SK-N-SH treated with all-trans-retinoic acid at 6 μM for 48 hours (cell line): ENCODE measurements around the gene ITPR3.

Experiments used
- ATAC-seq: fragments of 200-7000 bp; cut with Tn5 transposase; 3 replicates; pipeline ENCODE4 v1.9.1; 2020; ENCODE audit warnings: mild to moderate bottlenecking, moderate library complexity
- ARNTL ChIP-seq: fragments of 450-650 bp; formaldehyde crosslinking; IDR thresholded peaks from 2 replicates; pipeline ENCODE4 v1.5.0; 2020; ENCODE audit warnings: low read depth, mild to moderate bottlenecking, moderate library complexity, borderline replicate concordance
- CSDC2 ChIP-seq: fragments of 250-450 bp; sonication (Bioruptor Pico); IDR thresholded peaks from 2 replicates; pipeline ENCODE4 v1.5.0; 2020; ENCODE audit warnings: mild to moderate bottlenecking, moderate library complexity
- ESRRG ChIP-seq: fragments of 250-450 bp; sonication (Bioruptor Pico); IDR thresholded peaks from 2 replicates; pipeline ENCODE4 v1.6.1; 2021; ENCODE audit warnings: mild to moderate bottlenecking
- GLIS3 ChIP-seq: fragments of 250-450 bp; sonication (Bioruptor Pico); IDR thresholded peaks from 2 replicates; pipeline ENCODE4 v1.5.0; 2020; ENCODE audit warnings: mild to moderate bottlenecking, moderate library complexity
- ISL1 ChIP-seq: fragments of 250-450 bp; sonication (Bioruptor Pico); IDR thresholded peaks from 2 replicates; pipeline ENCODE4 v2.1.2; 2022; ENCODE audit warnings: mild to moderate bottlenecking, moderate library complexity
- OSR1 ChIP-seq: fragments of 250-450 bp; sonication (Bioruptor Pico); IDR thresholded peaks from 2 replicates; pipeline ENCODE4 v1.8.0; 2022; ENCODE audit warnings: moderate library complexity, mild to moderate bottlenecking, inconsistent platforms
- PPARA ChIP-seq: fragments of 250-450 bp; sonication (Bioruptor Pico); IDR thresholded peaks from 2 replicates; pipeline ENCODE4 v1.5.0; 2020; ENCODE audit warnings: mild to moderate bottlenecking, borderline replicate concordance
- RARB ChIP-seq: fragments of 250-450 bp; sonication (Bioruptor Pico); IDR thresholded peaks from 2 replicates; pipeline ENCODE4 v1.8.0; 2021; ENCODE audit warnings: mild to moderate bottlenecking, moderate library complexity
- SNAI2 ChIP-seq: fragments of 250-450 bp; sonication (Bioruptor Pico); IDR thresholded peaks from 2 replicates; pipeline ENCODE4 v1.5.0; 2020; ENCODE audit warnings: mild to moderate bottlenecking, moderate library complexity
- TCF4 ChIP-seq: fragments of 250-450 bp; sonication (Bioruptor Pico); IDR thresholded peaks from 2 replicates; pipeline ENCODE4 v1.8.0; 2021; ENCODE audit warnings: mild to moderate bottlenecking, moderate library complexity, borderline replicate concordance
- ZC3H10 ChIP-seq: fragments of 250-450 bp; sonication (Bioruptor Pico); IDR thresholded peaks from 2 replicates; pipeline ENCODE4 v1.5.1; 2021; ENCODE audit warnings: mild to moderate bottlenecking, moderate library complexity
- ZNF565 ChIP-seq: fragments of 450-650 bp; formaldehyde crosslinking; conservative IDR thresholded peaks from 2 replicates; pipeline ENCODE4 v1.5.0; 2020; ENCODE audit warnings: low read depth, mild to moderate bottlenecking, moderate library complexity
- ZNF70 ChIP-seq: fragments of 450-650 bp; formaldehyde crosslinking; IDR thresholded peaks from 2 replicates; pipeline ENCODE4 v1.5.0; 2020; ENCODE audit warnings: mild to moderate bottlenecking, moderate library complexity
- ZNF8 ChIP-seq: fragments of 450-650 bp; formaldehyde crosslinking; IDR thresholded peaks from 2 replicates; pipeline ENCODE4 v1.5.0; 2020; ENCODE audit warnings: mild to moderate bottlenecking, moderate library complexity
- TF ChIP-seq, protein P1 (sequence below): fragments of 250-450 bp; sonication (Bioruptor Pico); IDR thresholded peaks from 2 replicates; pipeline ENCODE4 v1.5.1; 2021; ENCODE audit warnings: mild to moderate bottlenecking, moderate library complexity
- TF ChIP-seq, protein P2 (sequence below): fragments of 250-450 bp; sonication (Bioruptor Pico); IDR thresholded peaks from 2 replicates; pipeline ENCODE4 v1.5.0; 2020; ENCODE audit warnings: mild to moderate bottlenecking, moderate library complexity
- TF ChIP-seq, protein P3 (sequence below): fragments of 250-450 bp; sonication (Bioruptor Pico); IDR thresholded peaks from 2 replicates; pipeline ENCODE4 v1.8.0; 2020; ENCODE audit warnings: mild to moderate bottlenecking, moderate library complexity, borderline replicate concordance
- TF ChIP-seq, protein P4 (sequence below): fragments of 250-450 bp; sonication (Bioruptor Pico); IDR thresholded peaks from 2 replicates; pipeline ENCODE4 v1.5.1; 2020; ENCODE audit warnings: low read depth, mild to moderate bottlenecking, moderate library complexity

ITPR3 gene

DNA sequence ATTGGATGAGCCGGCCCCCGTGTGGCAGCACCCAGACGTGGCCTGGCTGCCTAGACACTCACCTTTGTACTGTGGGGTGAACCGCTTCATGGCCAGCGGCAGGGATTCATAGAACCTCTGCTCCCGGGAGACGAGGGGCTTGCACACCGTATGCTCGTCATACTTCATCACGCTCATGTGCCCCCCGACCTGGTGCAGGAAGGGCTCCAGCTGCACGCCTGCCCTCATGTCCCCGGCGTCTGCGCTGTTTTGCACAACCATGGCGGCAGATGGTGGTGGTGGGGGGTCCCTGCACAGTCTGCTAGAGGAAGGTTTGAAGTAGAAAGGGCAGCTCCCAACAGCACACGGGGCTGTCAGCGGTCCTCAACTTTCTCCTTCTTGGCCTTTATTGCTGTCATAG lies 114.1 kb downstream of the ITPR3 start:
- no peak for ATAC-seq
- TF ChIP-seq, protein P1, sequence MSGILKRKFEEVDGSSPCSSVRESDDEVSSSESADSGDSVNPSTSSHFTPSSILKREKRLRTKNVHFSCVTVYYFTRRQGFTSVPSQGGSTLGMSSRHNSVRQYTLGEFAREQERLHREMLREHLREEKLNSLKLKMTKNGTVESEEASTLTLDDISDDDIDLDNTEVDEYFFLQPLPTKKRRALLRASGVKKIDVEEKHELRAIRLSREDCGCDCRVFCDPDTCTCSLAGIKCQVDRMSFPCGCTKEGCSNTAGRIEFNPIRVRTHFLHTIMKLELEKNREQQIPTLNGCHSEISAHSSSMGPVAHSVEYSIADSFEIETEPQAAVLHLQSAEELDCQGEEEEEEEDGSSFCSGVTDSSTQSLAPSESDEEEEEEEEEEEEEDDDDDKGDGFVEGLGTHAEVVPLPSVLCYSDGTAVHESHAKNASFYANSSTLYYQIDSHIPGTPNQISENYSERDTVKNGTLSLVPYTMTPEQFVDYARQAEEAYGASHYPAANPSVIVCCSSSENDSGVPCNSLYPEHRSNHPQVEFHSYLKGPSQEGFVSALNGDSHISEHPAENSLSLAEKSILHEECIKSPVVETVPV (CRISPR knock-in tag) = no peak
- TF ChIP-seq, protein P2, sequence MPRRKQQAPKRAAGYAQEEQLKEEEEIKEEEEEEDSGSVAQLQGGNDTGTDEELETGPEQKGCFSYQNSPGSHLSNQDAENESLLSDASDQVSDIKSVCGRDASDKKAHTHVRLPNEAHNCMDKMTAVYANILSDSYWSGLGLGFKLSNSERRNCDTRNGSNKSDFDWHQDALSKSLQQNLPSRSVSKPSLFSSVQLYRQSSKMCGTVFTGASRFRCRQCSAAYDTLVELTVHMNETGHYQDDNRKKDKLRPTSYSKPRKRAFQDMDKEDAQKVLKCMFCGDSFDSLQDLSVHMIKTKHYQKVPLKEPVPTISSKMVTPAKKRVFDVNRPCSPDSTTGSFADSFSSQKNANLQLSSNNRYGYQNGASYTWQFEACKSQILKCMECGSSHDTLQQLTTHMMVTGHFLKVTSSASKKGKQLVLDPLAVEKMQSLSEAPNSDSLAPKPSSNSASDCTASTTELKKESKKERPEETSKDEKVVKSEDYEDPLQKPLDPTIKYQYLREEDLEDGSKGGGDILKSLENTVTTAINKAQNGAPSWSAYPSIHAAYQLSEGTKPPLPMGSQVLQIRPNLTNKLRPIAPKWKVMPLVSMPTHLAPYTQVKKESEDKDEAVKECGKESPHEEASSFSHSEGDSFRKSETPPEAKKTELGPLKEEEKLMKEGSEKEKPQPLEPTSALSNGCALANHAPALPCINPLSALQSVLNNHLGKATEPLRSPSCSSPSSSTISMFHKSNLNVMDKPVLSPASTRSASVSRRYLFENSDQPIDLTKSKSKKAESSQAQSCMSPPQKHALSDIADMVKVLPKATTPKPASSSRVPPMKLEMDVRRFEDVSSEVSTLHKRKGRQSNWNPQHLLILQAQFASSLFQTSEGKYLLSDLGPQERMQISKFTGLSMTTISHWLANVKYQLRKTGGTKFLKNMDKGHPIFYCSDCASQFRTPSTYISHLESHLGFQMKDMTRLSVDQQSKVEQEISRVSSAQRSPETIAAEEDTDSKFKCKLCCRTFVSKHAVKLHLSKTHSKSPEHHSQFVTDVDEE = no peak
- TF ChIP-seq ZC3H10 (CRISPR knock-in tag) = no peak
- TF ChIP-seq, protein P3, sequence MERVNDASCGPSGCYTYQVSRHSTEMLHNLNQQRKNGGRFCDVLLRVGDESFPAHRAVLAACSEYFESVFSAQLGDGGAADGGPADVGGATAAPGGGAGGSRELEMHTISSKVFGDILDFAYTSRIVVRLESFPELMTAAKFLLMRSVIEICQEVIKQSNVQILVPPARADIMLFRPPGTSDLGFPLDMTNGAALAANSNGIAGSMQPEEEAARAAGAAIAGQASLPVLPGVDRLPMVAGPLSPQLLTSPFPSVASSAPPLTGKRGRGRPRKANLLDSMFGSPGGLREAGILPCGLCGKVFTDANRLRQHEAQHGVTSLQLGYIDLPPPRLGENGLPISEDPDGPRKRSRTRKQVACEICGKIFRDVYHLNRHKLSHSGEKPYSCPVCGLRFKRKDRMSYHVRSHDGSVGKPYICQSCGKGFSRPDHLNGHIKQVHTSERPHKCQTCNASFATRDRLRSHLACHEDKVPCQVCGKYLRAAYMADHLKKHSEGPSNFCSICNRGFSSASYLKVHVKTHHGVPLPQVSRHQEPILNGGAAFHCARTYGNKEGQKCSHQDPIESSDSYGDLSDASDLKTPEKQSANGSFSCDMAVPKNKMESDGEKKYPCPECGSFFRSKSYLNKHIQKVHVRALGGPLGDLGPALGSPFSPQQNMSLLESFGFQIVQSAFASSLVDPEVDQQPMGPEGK (CRISPR knock-in tag) = no peak

DNA sequence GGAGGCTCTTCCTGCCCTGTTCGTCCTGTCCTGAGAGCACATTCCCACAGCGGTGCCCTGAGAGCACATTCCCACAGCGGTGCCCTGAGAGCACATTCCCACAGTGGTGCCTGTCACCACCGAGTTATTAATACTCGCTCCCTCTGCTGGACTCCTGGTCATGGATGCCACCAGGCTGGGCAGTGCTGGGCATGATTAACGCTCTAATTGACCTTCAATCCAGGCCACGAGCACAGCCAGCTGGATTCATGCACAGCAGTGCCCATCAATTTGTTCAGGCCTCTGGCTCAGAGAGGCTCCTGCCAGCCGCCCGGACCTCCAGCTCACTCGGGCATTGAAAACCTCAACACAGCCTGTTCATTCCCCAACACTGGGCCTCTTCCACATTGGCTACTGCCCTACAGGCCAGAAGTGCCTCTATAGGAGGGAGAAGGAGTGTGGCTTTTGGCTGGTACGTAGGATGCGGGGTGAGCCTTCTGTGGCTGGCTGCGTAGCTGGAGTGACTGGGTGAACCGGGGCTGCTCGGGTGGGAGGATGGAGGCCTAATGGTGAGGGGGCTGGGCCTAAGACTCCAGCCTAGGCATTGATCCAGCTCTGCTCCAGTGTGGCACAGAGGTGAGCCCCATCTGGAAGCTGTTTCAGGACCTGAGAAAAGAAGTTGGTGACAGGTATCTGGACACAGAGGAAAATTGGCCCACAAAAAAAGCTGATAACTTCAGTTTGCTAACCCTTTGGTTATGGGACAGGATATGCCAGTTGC lies 116.3 kb downstream of the ITPR3 start:
- TF ChIP-seq TCF4 (CRISPR knock-in tag) = no peak
- ATAC-seq = no peak

DNA sequence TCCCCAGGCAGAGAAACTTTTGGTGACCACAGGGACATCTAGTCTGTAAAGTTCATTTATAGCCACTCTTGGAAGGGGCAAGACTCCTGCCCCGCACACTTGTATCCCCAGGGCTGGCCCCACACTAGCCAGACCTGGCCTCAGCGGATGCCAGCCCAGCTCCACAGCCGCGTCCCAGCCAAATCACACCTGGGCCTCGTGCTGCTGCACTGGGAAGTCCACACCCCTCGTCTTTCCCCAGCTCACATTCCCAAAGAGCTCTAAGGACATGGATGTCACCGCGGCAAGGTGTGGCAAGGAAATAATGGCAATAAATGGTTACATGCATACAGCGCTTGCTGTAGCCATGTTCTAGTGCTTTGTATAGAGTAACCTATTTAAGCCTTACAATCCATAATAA lies 117.0 kb downstream of the ITPR3 start:
- no peak for ATAC-seq
- TF ChIP-seq GLIS3 (CRISPR knock-in tag) (no peak), ZNF8 (CRISPR knock-in tag) (no peak), ZNF70 (CRISPR knock-in tag) (no peak), TCF4 (CRISPR knock-in tag) (no peak), ESRRG (CRISPR knock-in tag) (no peak), ISL1 (CRISPR knock-in tag) (no peak), RARB (CRISPR knock-in tag) (no peak), ARNTL (CRISPR knock-in tag) (no peak), PPARA (CRISPR knock-in tag) (no peak), CSDC2 (CRISPR knock-in tag) (no peak)
- TF ChIP-seq, protein P3 (CRISPR knock-in tag) = no peak
- TF ChIP-seq, protein P2 = no peak

DNA sequence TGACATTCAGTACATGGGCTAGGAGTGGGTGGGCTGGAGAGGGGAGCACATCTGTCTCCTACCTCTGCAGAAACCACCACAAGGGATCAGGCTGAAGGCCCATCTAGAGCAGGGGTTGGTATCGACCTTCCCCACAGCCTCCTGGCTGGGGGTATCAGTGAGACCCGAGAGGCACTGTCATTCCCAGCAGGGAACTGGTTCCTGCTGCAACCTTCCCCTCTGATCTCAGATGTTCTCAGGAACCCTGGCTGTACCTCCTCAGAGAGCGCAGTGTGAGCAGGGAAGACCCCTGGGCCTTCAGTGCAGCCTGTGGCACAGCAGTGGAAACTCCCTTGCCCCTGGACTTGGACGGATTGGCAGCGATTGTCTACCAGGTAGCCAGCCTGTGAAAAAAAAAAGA lies 117.8 kb downstream of the ITPR3 start:
- ATAC-seq = no peak
- TF ChIP-seq, protein P2 = no peak
- no peak for TF ChIP-seq ISL1 (CRISPR knock-in tag)
- no peak for TF ChIP-seq TCF4 (CRISPR knock-in tag)
- TF ChIP-seq PPARA (CRISPR knock-in tag) = no peak
- TF ChIP-seq OSR1 = no peak
- no peak for TF ChIP-seq SNAI2 (CRISPR knock-in tag)
- TF ChIP-seq ZNF565 (CRISPR knock-in tag) = no peak
- TF ChIP-seq, protein P4, sequence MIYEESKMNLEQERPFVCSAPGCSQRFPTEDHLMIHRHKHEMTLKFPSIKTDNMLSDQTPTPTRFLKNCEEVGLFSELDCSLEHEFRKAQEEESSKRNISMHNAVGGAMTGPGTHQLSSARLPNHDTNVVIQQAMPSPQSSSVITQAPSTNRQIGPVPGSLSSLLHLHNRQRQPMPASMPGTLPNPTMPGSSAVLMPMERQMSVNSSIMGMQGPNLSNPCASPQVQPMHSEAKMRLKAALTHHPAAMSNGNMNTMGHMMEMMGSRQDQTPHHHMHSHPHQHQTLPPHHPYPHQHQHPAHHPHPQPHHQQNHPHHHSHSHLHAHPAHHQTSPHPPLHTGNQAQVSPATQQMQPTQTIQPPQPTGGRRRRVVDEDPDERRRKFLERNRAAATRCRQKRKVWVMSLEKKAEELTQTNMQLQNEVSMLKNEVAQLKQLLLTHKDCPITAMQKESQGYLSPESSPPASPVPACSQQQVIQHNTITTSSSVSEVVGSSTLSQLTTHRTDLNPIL (CRISPR knock-in tag) = no peak
- no peak for TF ChIP-seq ARNTL (CRISPR knock-in tag)
- no peak for TF ChIP-seq ZC3H10 (CRISPR knock-in tag)
